AG10803 (cell line): ENCODE data around the gene TMPRSS13.

Experiments
- DNase-seq: peaks from one replicate; pipeline ENCODE4 v3.0.0; 2010; ENCODE audit warnings: low read depth
- H3K4me3 ChIP-seq: 2 replicates; pipeline ENCODE4 v1.5.1; 2011; ENCODE audit warnings: mild to moderate bottlenecking, low read length, control low read depth
- CTCF ChIP-seq: conservative IDR thresholded peaks from 2 replicates; pipeline ENCODE4 v1.5.1; 2011; ENCODE audit warnings: mild to moderate bottlenecking, low read length, control low read depth, inconsistent platforms

TMPRSS13 gene

GRCh38 chr11:117879516-117880480 is 49.4 kb downstream of the TMPRSS13 start:
- TF ChIP-seq CTCF: no peak
- no peak overlapping the region for H3K4me3 ChIP-seq
- DNase-seq: no peak

- DNase-seq: no peak
- no peak for TF ChIP-seq CTCF
- no peak overlapping the region for H3K4me3 ChIP-seq
These were observed 50.2 kb downstream of the TMPRSS13 start for GRCh38 chr11:117878939-117879475.

- no peak for TF ChIP-seq CTCF
These were observed 50.8 kb downstream of the TMPRSS13 start for GRCh38 chr11:117878314-117878938.

GRCh38 chr11:117877120-117877784 is 52.0 kb downstream of the TMPRSS13 start:
- TF ChIP-seq CTCF: no peak
- no peak overlapping the region for H3K4me3 ChIP-seq
- no peak for DNase-seq

More at GRCh38 chr11:117878314-117878938, 50.8 kb downstream of the TMPRSS13 start:
- H3K4me3 ChIP-seq: no peak overlapping the region
- no peak for DNase-seq

- no peak for DNase-seq
- H3K4me3 ChIP-seq: no peak within 1 kb of the TSS
- no peak for TF ChIP-seq CTCF
These were observed 52.7 kb downstream of the TMPRSS13 start, which contains the start of gene FXYD6 for GRCh38 chr11:117876341-117877119. FXYD6 (minus strand) TSS chr11:117876658; CDS start chr11:117842776, 33,882 bp downstream.

- H3K4me3 ChIP-seq: no peak overlapping the region
- DNase-seq: no peak
- no peak for TF ChIP-seq CTCF
These were observed 53.2 kb downstream of the TMPRSS13 start for GRCh38 chr11:117876059-117876340.
